GM19099 (cell line): ENCODE results near the gene TLCD3B.

Experiments used
- POLR2A ChIP-seq: IDR thresholded peaks from 3 replicates; pipeline ENCODE4 v1.6.1; 2011; ENCODE audit warnings: low read depth; ENCODE audit not compliant: insufficient read length; ENCODE audit errors: extremely low read depth

Gene TLCD3B

DNA sequence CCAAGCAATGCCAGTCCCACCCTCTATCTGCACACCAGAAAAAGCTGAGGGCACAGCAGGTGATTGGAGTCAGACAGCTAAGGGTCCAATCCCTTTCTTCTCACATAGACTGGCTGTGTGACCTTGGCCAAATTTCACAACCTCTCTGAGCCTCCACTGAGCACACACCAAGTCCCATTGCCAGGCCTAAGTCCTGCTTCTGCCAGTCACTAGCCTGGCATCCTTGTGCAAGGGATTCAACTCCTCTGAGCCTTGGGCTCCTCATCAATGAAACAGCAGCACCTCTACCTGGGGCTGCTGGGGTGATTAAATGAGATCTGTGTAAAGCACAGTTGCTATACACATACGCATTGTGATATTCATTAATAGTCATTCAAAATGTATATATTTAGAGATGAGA lies 15.5 kb upstream of the TLCD3B start:
- no peak for TF ChIP-seq POLR2A

DNA sequence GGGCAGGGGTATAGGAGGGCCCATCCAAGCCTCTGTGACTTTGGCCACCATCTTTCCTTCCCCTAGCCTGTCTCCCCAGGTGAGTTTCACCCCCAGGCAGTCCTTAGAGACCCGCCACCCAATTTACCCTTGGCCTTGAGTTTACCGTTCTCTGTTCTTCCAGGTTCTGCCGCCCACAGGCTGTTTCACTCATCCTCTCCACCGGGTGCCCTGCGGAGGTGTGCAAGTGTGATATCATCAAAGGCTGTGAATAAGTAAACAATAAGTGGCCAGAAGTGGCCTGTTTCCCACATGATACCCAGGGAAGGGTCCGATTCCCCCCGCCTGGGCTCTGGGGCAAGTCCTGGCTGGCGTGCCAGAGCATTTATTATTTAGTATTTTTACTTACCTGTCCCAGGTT lies 15.1 kb upstream of the TLCD3B start:
- no peak for TF ChIP-seq POLR2A

DNA sequence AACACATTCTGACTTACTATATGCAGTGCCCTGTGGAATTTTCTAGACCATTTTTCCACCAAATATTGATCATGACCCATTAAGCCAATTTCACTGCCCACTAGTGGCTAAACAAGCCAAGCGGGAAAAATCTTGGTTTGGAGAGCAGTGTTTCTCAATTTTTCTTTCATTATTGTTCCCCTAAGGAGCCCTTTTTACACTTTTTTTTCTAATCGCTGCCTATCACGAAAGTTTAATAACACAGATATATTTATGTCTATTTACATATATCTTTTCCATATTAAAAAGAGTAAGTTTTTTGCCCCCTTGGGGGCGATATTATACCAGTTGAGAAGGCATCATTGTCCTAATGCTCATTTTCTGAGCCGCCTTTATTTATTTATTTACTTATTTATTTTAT lies 10.8 kb upstream of the TLCD3B start:
- TF ChIP-seq POLR2A, result no peak

DNA sequence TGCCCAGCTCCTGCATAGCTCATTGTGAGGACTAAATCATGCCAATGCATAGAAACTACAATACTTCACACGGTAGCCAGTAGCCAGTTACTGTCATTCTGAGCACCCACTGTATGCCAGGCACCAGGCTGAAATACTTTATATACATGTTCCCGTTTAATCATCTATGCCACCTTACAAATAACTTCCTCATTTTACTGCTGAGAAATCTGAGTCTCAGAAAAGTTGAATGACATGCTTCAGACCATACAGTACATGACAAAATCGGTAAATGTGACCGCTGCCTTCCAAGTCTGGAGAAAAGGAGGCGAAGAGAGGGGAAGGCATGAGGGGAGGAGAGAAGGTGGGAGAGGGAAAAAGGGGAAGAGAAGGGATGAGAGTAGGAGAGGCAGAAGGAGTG lies 9.2 kb upstream of the TLCD3B start:
- TF ChIP-seq POLR2A, result no peak

DNA sequence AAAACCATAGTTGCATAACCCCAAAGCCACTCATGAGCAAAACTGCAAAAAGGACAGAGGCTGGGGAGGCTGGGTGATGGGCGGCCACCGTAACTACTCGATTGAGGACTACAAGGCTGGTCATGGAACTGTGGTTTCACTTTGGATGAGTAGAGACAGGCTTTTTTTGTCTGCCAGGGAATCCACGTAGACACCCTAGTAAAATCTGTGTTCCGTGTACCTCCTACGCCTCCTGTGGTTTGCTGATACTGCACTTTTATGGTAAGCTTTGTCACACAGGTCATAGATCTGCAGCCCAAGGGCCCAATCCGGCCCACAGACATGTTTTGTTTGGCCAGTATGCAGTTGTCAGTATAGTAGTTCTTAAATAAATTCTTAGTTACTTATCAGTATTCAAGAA lies 2.2 kb upstream of the TLCD3B start:
- no peak for TF ChIP-seq POLR2A

DNA sequence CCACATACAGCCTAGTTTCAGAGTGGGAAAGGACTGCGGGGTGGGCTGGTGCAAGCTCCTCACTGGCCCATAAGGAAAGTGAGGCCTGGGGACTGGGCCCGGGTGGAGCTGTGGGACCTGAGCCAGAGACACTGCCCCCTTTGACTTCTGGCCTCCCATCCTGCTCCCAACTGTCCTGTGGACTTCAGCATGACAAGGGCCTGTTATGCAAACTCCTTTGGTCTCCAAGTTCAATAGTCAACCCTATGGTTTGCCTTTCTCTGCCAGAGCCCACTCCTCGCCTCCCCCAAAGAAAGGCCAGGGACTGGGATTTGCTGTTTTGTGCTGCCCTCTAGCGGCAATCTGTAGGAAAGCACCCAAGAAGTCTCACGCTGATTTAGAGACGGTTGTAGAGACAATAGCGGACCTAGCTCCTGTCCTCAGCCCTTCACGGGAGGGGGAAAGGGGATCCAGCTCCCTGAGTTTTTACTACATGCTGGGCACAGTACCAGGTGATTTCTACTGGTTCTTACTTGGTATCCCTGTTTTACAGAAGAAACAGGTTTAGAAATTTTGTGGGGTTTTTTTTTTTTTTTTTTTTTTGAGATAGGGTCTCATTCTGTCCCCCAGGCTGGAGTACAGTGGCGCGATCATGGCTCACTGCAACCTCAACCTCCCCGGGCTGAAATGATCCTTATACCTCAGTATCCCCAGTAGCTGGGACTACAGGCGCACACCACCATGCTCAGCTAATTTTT lies 1.2 kb upstream of the TLCD3B start:
- no peak for TF ChIP-seq POLR2A

DNA sequence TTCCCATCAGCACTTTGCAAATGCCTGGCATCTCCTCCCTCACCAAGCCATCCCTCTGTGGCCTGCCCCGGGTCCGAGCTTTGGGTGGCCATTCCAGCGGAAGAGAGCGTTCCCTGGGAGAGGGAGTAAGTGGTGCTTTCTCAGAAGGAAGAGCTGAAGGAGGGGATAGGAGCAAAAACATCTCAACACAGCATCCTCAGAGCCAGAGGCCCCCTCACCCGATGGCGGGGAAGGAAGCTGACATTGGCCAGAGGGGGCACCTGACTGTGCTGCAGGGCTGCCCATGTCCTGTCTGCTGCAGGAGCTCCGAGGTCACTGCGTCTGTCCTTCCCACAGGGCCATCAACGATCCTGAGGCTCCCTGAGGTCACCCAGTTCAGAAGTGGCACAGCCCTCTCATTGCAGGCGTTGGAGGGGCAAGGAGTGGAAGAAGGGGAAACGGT lies 427 bp upstream of the TLCD3B start:
- TF ChIP-seq POLR2A, result no peak

DNA sequence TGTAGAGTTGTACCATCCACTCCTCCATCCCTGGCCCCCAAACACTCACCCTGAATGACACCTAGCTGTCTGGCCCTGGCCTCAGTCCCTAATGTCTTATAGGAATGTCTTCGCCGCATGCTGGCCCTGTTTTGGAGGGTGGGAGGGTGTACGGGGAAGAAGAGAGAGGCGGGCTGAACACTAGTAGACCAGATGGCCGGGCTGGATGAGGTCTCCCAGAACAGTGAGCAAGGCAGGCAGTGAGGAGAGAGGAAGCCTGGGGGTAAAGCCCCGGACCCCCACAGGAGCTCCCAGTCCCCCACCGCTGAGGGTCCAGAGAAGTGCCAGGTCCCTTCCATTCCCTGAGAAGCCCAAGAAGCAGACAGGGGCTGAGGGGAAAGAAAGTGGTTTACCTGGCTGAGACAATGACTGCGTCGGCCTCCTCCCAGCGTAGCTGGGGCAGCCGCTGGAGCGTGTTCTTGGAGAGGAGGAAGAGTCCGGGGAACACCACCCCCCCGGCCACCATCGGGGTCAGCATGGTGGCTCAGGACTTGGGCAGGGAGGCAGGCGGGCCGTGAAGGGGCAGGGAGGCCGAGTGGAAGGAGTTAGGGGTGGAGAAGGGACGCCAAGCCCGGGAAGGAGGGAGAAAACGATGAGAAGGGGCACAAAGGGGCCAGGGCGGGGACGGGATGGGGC lies 923 bp downstream of the TLCD3B start:
- TF ChIP-seq POLR2A, result no peak

DNA sequence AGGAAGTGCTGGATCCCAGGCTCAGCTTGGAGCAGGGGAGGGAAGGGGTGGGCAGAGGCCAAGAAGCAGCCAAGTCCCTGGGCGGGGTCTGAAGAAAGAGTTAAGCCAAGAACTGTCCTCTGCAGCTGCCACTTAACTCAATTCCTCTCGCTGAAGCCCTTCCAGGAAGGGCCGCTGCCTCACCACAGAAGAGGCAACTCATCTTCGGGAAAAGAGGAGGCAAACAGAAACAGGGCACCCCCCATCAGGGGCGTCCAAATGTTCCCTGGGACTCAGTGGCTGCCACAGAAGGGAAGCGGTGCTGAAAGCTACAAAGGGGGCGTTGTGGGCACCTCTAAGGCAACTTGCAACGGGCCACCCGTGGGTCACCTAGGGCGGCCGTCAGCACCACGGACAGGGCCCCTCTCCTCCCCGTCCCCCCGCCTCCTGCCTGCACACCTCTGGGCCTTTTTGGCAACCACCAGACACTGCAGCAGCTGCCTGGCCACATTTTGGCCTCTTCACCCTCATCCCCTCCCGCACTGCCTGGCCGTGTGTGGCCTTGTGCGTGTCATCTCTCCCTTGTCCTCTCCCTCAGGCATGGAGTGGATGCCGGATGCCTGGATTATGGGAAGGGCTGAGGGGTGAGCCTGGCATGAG lies 2.5 kb downstream of the TLCD3B start:
- no peak for TF ChIP-seq POLR2A

DNA sequence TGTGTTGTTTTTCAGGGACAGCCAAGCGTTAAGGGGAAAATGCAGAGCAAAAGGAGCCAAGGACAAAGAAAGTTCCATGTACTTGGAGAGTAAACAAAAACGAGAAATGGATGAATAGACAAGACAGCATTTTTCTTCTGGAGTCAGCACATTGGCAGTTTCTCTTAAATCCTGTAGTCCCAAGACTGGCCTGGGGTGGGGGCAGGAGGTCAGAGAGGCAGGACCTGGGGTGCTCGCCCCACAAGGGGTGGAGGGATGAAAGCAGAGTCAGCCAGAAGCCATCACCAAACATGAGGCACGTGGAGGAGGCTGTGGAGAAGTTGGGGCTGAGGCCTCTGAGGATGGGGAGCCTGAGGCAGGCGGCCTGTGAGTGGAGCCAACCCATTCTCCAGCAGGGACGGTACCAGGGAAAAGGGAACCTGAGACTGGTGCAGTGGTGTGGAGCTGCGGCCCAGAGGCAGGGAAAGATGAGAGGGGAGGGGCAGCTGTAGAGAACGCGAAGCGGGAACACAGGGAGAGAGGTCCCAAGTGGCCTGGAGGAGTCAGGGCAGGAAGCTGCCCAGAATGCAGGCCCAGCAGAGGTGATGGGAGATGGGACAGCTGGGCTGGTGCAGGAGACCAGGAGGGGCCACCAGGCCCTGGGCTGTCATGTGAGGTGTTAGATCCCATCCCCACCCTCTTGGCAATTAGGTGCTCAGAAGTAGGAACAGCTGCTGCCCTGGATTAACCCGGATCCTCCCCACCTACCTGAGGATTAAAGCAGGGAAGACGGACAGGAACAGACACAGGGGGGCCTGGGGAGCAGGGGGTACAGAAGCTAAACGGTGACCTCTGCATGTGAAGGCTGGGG lies 3.3 kb downstream of the TLCD3B start:
- no peak for TF ChIP-seq POLR2A

DNA sequence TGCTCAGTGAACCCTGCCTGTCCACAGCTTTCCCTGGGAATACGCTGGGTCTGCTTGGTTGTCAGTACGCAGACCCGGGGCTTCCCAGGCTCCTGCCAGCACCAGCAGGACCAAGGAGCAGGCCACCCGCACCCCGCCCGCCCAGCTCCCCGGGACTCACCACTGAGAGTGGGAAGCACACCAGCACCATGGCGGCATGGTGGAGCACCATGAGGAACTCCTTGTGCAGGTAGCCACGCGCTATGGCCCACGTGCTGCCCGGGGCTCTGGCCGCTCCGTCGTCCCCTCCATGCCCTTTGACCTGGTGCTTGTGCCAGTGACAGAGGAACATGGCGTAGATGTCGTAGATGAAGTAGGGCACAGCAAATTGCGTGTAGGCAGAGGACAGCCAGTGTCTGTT lies 4.6 kb downstream of the TLCD3B start:
- TF ChIP-seq POLR2A, result no peak

DNA sequence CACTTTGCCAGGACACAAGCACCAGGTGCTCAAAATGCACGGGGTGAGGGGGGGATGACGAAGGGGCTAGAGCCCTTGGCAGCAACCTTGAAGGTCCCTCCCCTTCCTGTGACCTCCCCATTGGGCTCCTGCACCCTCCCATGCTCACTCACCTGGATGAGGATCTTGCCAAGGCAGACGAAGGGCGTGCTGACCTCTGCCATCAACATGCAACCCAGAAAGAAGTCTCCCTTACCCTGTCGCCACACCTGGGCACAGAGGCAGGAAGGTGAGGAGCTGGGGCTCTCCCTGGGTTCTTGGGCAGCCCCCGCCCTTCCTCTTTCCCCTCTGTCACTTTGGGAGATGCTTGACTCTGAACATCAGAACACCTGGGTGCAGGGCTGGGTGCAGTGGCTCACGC lies 5.5 kb downstream of the TLCD3B start:
- TF ChIP-seq POLR2A, result no peak

DNA sequence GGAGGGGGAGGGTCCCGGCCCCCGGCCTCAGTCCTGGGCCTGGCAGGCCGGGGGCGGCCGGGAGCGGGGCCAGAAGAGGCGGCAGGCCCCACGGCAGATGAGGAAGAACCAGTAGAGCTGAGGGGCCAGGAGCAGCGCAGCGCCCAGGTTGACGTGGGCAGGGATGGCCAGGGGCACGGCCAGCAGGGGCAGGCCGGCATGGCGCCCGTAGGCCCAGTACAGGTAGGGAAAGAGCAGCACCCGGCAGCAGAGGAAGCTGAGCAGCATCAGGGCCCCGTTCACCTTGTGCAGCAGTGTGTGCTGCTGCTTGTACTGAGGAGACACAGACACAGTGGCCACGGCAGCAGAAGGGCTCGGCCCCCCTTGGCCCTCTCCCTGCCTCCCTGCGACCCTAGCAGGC lies 5.9 kb downstream of the TLCD3B start:
- no peak for TF ChIP-seq POLR2A

DNA sequence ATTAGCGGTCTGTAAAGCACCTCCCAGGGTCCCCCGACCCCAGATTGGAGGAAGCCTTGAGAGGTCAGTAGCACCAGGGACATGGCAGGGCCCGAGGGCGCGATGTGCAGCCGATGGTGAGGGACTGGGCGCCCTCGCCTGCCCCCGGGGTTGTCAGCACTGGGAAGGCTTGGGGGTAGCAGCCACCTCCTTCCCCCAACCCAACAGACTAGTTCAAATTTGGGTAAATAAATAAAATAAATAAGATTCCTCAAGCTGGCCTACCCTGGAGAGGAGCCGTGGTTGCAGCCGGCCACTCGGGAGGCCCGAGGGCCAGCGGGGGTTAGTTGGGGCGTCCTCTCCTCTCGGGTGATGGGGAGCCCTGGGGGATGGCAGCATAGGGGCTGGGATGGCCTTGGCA lies 6.6 kb downstream of the TLCD3B start:
- no peak for TF ChIP-seq POLR2A

DNA sequence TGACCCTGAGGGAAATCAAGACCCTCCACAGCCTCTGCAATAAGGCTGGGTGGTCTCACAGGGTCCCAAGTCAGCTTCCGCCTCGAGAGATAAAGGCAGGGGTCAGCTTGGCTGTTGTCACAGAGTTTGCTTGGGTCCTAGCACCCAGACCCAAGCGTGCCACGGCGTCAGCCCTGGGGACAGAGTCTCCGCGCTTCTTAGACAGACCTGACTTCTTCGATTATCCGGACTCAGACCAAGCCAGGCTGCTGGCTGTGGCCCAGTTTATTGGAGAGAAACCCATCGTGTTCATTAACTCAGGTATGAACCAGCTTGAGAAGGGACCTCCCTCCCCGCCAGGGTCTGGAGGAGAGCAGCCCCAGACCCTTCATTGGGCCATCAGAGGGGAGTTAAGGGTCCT lies 7.5 kb downstream of the TLCD3B start:
- no peak for TF ChIP-seq POLR2A
